Frontal cortex (tissue), 4 donors: ENCODE data around the gene TSSK6. TPM values are rescaled to one million over a fixed set of nuclear protein-coding genes. Genes with fewer than 3 reads are reported as not detected.
"Not testable (repeated sequence)": the region's sequence is repeated elsewhere in the genome, so short reads cannot be mapped to it uniquely, and the experiment has no call there.

Source experiments
- DNase-seq, 2 donors: peaks; one replicate each; pipeline ENCODE4 v3.0.0; 2012; ENCODE audit warnings: low spot score in 2 of 2
- FAIRE-seq: peaks from 2 replicates; lab custom pipeline; 2012; peaks lifted over from hg19 to GRCh38; lab: Jason Lieb, UNC
- total RNA-seq: library from RNA; depleted of rRNA; stranded (reverse); fragments of >200 nt; gene quantifications from one replicate; pipeline ENCODE4 v1.2.3, GENCODE V29; 2014
- donor health status: control.
- donor health status: control.
- donor health status: control.

Gene TSSK6
- total RNA-seq, 1 donor from 2014 or later = 2.4 TPM

GRCh38 chr19:19472106-19472505 is 43.2 kb downstream of the TSSK6 start:
- FAIRE-seq, DNase-seq: not testable (repeated sequence)

GRCh38 chr19:19471682-19472081 is 43.7 kb downstream of the TSSK6 start:
- FAIRE-seq (no peak), DNase-seq (no peak)

- DNase-seq = no peak
- FAIRE-seq = no peak
Observed at GRCh38 chr19:19470579-19470978, 44.8 kb downstream of the TSSK6 start.

GRCh38 chr19:19468424-19469050 is 46.8 kb downstream of the TSSK6 start:
- no peak for DNase-seq
- FAIRE-seq = no peak

- FAIRE-seq (no peak), DNase-seq (no peak)
Observed at GRCh38 chr19:19466201-19466600, 49.1 kb downstream of the TSSK6 start.

DNA sequence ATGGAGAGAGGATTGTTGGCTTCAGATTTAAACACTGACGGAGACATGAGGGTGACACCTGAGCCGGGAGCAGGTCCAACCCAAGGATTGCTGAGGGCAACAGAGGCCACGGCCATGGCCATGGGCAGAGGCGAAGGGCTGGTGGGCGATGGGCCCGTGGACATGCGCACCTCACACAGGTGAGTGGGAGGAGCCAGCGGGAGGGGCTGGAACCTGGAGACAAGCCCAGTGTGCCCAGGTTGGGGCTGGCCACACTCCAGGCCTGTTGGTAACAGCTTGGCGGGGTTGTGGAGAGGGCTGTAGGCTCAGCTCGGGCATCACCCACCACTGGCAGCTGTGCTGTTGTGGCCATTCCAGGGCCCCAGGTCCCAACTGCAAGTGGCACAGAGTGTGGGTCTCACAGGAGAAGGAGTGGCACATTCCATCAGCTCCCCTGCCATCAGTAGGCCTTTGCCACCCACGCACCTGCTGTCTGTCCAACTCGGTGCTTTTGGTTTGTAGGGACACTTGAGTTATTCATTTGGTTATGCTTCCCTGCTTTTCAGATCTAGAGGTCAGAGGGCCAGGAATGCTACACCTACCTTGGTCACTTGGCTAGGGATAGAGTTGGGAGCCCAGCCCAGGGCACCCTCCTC is 49.8 kb downstream of the TSSK6 start:
- DNase-seq (no peak), FAIRE-seq (no peak)

GRCh38 chr19:19464339-19465098 is 50.8 kb downstream of the TSSK6 start:
- peak; percentile 45 to 64 for DNase-seq
- FAIRE-seq = no peak

Other genes starting within 250 kb of the TSSK6 start
- 0.41 TPM for gene TM6SF2, start 242.2 kb downstream of the TSSK6 start, total RNA-seq
- 22.8 TPM for gene SUGP1, start 195.0 kb downstream of the TSSK6 start, total RNA-seq
- gene MAU2, start 194.7 kb downstream of the TSSK6 start, total RNA-seq = 20.8 TPM
- gene GATAD2A, start 109.9 kb downstream of the TSSK6 start, total RNA-seq = 7.7 TPM
- gene NDUFA13, start 677 bp upstream of the TSSK6 start, total RNA-seq = 86.8 TPM
- 5.7 TPM for gene YJEFN3, start 13.4 kb upstream of the TSSK6 start, total RNA-seq
- 0.82 TPM for gene CILP2, start 22.7 kb upstream of the TSSK6 start, total RNA-seq
- gene PBX4, start 103.1 kb upstream of the TSSK6 start, total RNA-seq = 11.4 TPM
- gene LPAR2, start 112.7 kb upstream of the TSSK6 start, total RNA-seq = 14.7 TPM
- 15.1 TPM for gene GMIP, start 128.1 kb upstream of the TSSK6 start, total RNA-seq
- gene ATP13A1, start 148.1 kb upstream of the TSSK6 start, total RNA-seq = 22.0 TPM
- 13.5 TPM for gene ZNF101, start 153.3 kb upstream of the TSSK6 start, total RNA-seq
- 28.1 TPM for gene ZNF14, start 217.6 kb upstream of the TSSK6 start, total RNA-seq